HG02571 (cell line): ENCODE measurements around the gene HOXC13.

Experiments
- ATAC-seq: cut with Tn5 transposase; IDR thresholded peaks from one replicate; pipeline ENCODE4 v1.9.1; 2021; ENCODE audit warnings: mild to moderate bottlenecking, moderate library complexity; ENCODE audit not compliant: unreplicated experiment

HOXC13 gene

DNA sequence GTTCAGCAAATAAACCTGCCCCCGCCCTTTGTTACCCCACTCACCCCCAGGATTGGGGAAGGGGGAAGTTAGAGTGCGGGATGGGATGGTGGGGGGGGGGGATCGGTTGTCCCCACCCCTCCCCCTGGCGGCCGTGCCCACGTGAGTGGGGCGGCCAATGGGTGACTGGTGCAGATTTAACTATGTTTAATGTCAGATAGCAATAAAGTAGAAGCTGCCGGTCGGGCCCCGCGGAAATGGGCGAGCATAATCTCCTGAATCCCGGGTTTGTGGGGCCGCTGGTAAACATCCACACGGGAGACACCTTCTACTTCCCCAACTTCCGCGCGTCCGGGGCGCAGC lies 16.0 kb downstream of the HOXC13 start, which contains the start of gene HOXC12:
Gene HOXC12 (plus strand): TSS at position 210 of the 342 bp plus-strand sequence. CDS start 27 bp downstream, at position 237.
- no peak for ATAC-seq

DNA sequence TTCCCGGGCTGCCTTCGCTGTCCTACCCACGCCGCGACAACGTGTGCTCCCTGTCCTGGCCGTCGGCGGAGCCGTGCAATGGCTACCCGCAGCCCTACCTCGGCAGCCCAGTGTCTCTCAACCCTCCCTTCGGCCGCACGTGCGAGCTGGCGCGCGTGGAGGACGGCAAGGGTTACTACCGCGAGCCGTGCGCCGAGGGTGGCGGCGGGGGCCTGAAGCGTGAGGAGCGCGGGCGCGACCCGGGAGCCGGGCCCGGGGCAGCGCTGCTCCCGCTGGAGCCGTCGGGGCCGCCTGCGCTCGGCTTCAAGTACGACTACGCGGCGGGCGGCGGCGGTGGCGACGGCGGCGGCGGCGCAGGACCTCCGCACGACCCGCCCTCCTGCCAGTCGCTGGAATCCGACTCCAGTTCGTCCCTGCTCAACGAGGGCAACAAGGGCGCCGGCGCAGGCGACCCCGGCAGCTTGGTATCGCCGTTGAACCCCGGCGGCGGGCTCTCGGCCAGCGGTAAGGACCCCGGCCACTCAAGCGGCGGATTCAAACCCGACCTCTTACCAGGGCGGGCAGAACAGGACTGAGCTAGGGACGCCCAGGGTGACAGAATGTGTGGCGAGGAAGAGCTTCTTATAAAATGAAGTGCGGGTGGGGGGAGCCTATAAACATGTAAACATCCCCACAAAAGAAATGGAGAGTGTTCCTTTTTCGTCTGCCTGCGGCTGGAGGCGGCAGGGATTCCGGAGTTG lies 16.6 kb downstream of the HOXC13 start:
- ATAC-seq, result no peak

- ATAC-seq, result no peak
Measured at GRCh38 chr12:53955776-53956250, 17.2 kb downstream of the HOXC13 start.

DNA sequence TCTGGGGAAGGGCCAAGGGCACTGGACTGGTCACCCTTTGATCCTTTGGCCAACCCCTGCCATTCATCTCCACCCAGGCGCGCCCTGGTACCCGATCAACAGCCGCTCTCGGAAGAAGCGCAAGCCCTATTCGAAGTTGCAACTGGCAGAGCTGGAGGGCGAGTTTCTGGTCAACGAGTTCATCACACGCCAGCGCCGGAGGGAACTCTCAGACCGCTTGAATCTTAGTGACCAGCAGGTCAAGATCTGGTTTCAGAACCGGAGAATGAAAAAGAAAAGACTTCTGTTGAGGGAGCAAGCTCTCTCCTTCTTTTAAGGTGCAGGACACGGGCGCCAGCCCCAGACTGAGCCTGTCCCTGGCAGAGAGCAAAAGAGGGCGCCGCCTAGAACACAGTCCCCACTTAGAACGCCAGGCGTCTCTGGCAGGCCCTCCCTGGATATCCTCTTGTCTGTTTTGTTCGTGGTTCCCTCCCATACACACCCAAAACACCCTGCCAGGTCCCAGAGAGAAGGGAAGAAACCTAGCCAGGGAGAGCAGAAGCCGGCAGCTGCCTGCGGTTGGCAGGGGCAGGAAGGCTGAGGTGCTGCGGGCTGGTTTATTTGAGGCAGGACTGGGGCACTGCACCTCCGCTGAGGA lies 17.7 kb downstream of the HOXC13 start:
- no peak for ATAC-seq

- ATAC-seq, result no peak
Measured at GRCh38 chr12:53956914-53957536, 18.4 kb downstream of the HOXC13 start.

DNA sequence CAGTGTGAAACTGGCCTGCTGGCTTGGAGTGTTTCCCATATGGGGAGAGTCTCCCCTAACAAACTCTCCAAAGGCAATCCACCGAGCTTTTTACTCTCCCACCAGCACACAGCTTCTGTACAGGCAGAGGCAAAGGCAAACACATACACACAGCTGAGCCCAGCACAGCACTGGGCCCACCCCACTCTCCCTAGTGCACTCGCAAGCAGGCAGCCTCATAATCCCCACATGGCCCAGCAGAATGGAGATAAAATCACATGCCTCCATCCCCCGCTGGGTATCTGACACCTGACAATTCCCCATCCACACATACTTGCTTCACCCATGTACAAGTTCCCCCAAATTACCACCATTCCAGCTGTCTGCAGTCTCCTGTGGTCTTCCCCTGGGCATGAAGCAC lies 19.5 kb downstream of the HOXC13 start:
- no peak for ATAC-seq

- ATAC-seq, result no peak
Measured at GRCh38 chr12:53959314-53959713, 20.7 kb downstream of the HOXC13 start.

GRCh38 chr12:53960187-53961024 lies 21.8 kb downstream of the HOXC13 start:
- ATAC-seq, result no peak

DNA sequence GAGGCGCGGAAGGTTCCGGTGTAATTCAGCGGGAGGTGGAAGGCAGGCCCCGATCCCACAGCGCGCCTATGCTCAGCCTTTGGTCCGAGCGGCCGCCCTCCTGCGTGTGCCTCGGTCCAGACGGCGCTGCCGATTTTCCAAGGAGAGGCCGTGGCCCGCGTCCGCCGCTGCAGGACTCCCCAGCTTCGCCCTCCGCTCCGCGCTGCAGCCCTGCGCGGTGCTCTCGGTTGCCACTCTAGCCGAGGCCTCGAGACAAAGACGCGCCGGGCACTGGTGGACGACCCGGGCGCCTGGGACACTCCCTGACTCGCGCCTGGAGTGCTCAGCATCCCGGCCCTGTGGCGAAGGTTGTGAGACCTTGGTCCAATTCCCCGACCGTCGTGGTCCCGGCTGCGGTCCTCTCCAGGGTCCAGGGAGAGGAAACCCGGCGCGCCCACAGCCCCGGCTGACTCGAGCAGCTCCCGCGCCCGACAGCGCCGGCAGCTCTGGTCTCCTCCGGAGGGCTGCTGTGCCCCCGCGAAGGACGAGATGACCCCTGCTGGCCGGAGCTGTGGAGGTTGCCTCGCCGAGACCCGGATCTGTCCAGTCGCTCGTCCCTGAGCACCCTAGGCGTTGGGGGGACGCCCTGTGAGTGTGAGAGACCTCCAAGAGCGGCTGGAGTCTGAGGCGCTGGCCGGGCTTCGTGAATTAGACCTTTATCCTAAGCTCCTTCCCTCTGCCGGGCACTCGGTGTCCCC lies 22.6 kb downstream of the HOXC13 start:
- ATAC-seq, result no peak

DNA sequence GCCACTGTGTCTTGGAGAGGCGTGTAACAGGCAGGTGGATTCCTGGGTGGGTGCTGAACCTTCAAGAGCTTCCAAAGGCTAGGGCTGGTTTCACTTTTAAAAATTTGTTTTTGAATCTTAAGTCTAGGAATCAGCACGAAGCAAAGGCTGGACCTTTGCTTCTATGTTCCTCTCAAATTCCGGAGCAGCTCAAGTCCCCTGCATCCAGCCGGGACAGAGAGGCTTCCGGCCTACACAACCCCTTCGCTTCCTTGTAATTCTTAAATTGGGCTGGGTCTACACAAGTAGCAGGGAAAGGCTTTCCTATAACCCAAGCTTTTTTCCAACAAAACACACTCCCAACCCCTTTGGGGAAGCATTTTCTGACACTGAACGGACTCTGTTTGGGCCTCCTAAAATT lies 24.4 kb downstream of the HOXC13 start:
- no peak for ATAC-seq

- no peak for ATAC-seq
Measured at GRCh38 chr12:53963434-53964314, 25.0 kb downstream of the HOXC13 start.

DNA sequence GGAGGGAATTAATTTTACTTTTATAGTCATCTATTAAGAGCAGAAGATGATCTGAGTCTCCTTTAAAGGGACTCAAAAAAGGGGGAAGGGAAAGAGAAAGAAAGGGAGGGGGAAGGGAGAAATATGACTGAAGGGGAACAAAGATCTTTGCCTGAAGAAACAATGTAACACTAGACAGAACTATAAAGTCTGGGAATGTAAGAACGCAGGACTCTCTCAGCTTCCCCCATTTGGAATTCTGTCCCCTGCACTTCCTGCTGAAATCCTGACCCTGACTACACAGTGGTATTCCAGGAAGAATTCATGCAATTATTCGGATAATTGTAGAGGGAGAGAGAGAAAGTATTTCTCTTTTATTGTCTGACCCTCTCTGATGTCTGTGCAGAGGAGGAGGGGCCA lies 25.7 kb downstream of the HOXC13 start:
- no peak for ATAC-seq

DNA sequence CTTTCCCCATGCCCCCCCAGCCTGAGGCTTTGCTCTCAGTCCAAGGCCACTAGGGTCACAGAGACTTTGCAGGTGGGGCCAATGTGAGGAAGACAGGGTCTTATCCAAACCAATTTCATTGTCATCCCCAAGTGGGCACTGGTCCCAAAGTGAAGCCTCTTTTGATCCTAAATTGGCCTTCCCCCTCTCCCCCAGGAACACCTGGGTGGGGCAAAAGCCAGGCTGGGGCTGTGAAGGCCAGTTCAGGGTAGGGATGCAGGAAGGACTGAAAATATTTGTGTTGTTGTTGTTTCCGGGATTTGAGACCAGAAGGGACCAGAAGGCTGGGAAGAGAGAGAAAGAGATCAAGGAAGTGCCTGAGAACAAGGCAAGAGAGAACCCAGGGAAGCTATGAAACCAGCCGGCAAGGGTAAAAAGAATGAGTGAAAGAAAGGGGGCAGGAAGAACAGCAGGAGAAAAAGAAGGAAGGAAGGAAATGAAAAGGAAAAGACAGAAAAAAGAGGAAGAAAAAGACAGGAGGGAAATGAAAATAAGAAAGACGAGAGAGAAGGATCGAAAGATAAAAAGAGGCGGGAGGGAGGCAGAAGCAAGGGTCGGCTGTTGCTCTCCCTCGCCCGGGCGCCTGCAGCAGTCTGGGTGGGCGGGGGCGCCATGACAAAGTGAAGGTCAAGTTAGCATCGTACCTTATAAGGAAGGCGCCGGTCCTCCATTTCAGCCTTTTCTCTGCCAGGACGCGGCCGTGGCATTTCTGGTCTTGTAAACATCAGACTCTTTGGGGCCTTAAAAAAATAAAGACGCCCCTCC lies 26.9 kb downstream of the HOXC13 start:
- no peak for ATAC-seq

- no peak for ATAC-seq
Measured at GRCh38 chr12:53966085-53966384, 27.4 kb downstream of the HOXC13 start.

DNA sequence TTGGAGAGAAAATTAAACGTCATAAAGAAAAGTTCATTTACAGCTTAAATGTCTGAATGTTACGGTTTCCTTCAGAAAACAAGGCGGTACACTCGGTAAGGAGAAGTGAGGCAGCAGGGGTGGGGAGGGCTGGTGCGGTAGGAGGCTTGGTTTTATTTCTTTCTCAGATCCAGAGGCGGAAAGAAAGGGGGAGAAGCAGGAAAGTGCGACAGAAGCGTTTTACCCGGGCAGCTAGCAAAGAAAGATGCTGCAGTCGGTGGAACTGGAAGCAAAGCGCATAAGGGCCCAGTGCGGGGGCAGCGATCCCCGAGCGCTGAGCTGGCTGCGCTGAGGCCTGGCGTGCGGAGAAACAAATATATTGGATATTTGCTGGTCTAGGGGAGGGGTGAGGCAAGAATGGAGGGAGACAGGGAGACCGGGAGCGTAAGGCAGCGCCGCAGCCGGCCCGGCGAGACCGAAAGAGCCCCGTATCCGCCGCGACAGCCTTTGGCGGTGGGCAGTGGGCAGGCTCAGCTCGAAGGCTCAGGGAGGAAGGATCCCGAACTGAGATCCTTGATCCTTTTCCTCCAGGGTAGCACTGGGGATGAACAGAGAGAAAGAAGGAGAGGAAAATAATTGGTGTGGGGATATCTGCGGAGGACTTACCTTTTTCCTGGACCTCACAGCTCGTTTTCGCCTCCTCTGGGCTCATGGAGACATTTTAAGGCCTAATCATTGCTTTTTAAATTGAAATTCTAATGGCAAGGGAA lies 27.9 kb downstream of the HOXC13 start:
- ATAC-seq, result no peak

- ATAC-seq, result no peak
Measured at GRCh38 chr12:53967421-53967925, 28.8 kb downstream of the HOXC13 start.

DNA sequence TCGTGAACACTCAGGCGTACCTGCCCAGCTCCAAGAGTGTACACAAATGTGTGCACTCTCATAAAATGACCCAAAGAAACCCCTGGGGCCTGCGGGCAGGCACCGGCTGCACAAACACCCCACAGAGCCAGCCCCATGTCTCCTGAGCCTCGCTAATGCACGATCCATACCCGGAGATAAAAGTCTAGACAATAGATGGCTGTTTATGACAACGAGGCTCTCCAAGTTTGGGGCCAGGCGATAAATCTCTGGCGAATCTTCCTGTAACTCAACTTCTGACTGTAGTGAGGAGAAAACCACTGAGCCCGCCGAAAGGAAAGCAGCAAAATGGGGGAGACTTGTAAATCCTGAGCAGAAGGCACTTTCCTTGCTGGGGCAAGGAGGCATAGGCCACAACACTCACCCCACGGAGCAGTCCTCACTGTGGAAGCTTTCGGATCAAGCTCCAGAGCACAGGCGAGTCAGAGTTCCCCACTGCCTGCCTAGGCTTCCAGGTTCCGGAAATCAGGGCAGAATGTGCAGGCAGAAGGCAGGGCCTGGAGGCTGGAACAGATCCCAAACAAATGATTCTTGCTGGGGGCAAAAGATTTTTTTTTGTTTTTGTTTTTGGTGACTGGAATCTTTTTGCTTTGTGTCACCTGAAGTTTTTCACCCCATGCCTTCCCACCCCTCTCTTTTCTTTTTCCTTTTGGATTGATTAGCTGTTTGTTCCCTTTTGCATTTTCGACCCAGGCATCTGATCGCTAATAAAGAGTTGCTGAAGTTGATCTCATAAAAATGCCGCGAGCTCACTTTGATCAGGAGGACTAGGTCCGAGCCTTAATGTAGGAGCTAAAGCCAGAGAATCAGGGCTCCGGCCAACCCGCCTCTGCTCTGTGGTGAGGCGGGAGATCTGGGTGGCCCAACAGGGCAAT lies 29.8 kb downstream of the HOXC13 start:
- ATAC-seq, result no peak
